H1 (cell line): ENCODE results near the gene BIVM. TPM values are rescaled to one million over a fixed set of nuclear protein-coding genes. Genes with fewer than 3 reads are reported as not detected.

Experiments used
- CTCF ChIA-PET: fragments of 300-600 bp; sonication (Branson Sonifier 250); formaldehyde crosslinking; loops from one replicate; lab custom pipeline; 2021; ENCODE audit not compliant: partially characterized antibody; lab: Charles Lee
- POLR2A ChIA-PET: fragments of 300-600 bp; sonication (Branson Sonifier 250); formaldehyde crosslinking; loops from one replicate; lab custom pipeline; 2021; ENCODE audit warnings: inconsistent platforms; ENCODE audit not compliant: partially characterized antibody; lab: Charles Lee
- DNase-seq, 2 experiments: peaks; one replicate each; pipeline versions ENCODE4 v3.0.0 to v3.0.0-alpha.2; 2010 to 2022; ENCODE audit warnings: low spot score in 2 of 2, low read depth in 1 of 2, mixed read lengths in 1 of 2
- FAIRE-seq: peaks from 2 replicates; lab custom pipeline; 2011; peaks lifted over from hg19 to GRCh38; lab: Jason Lieb, UNC
- H2AFZ ChIP-seq: 2 replicates; pipeline ENCODE4 v1.8.1; 2012; ENCODE audit warnings: low read length, inconsistent platforms
- H2AK5ac ChIP-seq: 2 replicates; pipeline ENCODE4 v1.6.1; 2013; ENCODE audit warnings: low read depth, low read length
- H2BK120ac ChIP-seq: replicated peaks from 2 replicates; pipeline ENCODE3; 2013; ENCODE audit warnings: low read depth, low read length, inconsistent platforms
- H2BK12ac ChIP-seq: 2 replicates; pipeline ENCODE4 v1.6.1; 2013; ENCODE audit warnings: low read depth, low read length
- H2BK15ac ChIP-seq: 2 replicates; pipeline ENCODE4 v1.6.1; 2013; ENCODE audit warnings: low read length
- H2BK20ac ChIP-seq: 2 replicates; pipeline ENCODE4 v1.6.1; 2013; ENCODE audit warnings: low read length
- H2BK5ac ChIP-seq: 2 replicates; pipeline ENCODE4 v1.6.1; 2013; ENCODE audit warnings: low read depth, low read length
- H3K14ac ChIP-seq: 2 replicates; pipeline ENCODE4 v1.6.1; 2013; ENCODE audit warnings: inconsistent platforms; ENCODE audit not compliant: insufficient read length
- H3K18ac ChIP-seq: 2 replicates; pipeline ENCODE4 v1.6.1; 2013; ENCODE audit warnings: low read length; ENCODE audit errors: extremely low read depth
- H3K23ac ChIP-seq: 2 replicates; pipeline ENCODE4 v1.6.1; 2013; ENCODE audit warnings: inconsistent platforms; ENCODE audit not compliant: insufficient read length
- H3K23me2 ChIP-seq: 2 replicates; pipeline ENCODE4 v1.6.1; 2013; ENCODE audit warnings: low read depth, low read length
- H3K27ac ChIP-seq: 2 replicates; pipeline ENCODE4 v1.6.1; 2011; ENCODE audit warnings: low read depth, low read length, inconsistent platforms
- H3K27me3 ChIP-seq, 4 experiments: replicated peaks in 1 of 4; 1 replicate in 1 of 4; 2 replicates in 3 of 4; pipeline versions ENCODE4 v1.6.1 to v1.8.1; 2011 to 2013; ENCODE audit warnings: low read length in 3 of 4, mild to moderate bottlenecking in 3 of 4, inconsistent platforms in 2 of 4, mixed read lengths in 2 of 4, moderate library complexity in 1 of 4; ENCODE audit not compliant: control insufficient read depth in 3 of 4, insufficient read depth in 3 of 4; ENCODE audit errors: extremely low read depth in 1 of 4
- H3K36me3 ChIP-seq, 4 experiments: 2 replicates each; pipeline versions ENCODE4 v1.6.1 to v1.8.1; 2011 to 2013; ENCODE audit warnings: mild to moderate bottlenecking in 4 of 4, low read length in 3 of 4, moderate library complexity in 2 of 4, control low read depth in 1 of 4, inconsistent platforms in 1 of 4; ENCODE audit not compliant: insufficient read depth in 4 of 4, control insufficient read depth in 2 of 4
- H3K4ac ChIP-seq: replicated peaks from 2 replicates; pipeline ENCODE3; 2013; ENCODE audit warnings: low read length, low read depth, mixed read lengths, inconsistent platforms; ENCODE audit not compliant: insufficient read length
- H3K4me1 ChIP-seq, 4 experiments: replicated peaks in 1 of 4; 1 replicate in 1 of 4; 2 replicates in 3 of 4; pipeline versions ENCODE4 v1.6.1 to v1.8.1; 2011 to 2013; ENCODE audit warnings: low read length in 3 of 4, inconsistent platforms in 2 of 4, mixed read lengths in 1 of 4; ENCODE audit not compliant: insufficient read depth in 4 of 4, control insufficient read depth in 3 of 4
- H3K4me2 ChIP-seq, 2 experiments: 2 replicates each; pipeline versions ENCODE4 v1.6.1 to v1.8.1; 2011 to 2013; ENCODE audit warnings: low read depth in 2 of 2, low read length in 2 of 2, control low read depth in 1 of 2, inconsistent platforms in 1 of 2, mild to moderate bottlenecking in 1 of 2; ENCODE audit not compliant: insufficient read depth in 1 of 2
- H3K4me3 ChIP-seq, 4 experiments: fragments of 200-600, 300-600 bp in 1 of 4; sonication (generic), shearing (Covaris generic), sonication (Bioruptor Twin) in 1 of 4; 2 replicates each; pipeline versions ENCODE4 v1.5.1 to v1.8.1; 2011 to 2016; ENCODE audit warnings: low read length in 4 of 4, low read depth in 3 of 4, control low read depth in 2 of 4, inconsistent platforms in 2 of 4, mild to moderate bottlenecking in 2 of 4, mixed read lengths in 1 of 4, moderate library complexity in 1 of 4; ENCODE audit not compliant: insufficient read depth in 2 of 4; ENCODE audit errors: extremely low read depth in 1 of 4
- H3K56ac ChIP-seq: replicated peaks from 2 replicates; pipeline ENCODE3; 2013; ENCODE audit warnings: low read depth, mild to moderate bottlenecking, mixed read lengths, low read length, inconsistent platforms; ENCODE audit not compliant: insufficient read length
- H3K79me1 ChIP-seq: 2 replicates; pipeline ENCODE4 v1.6.1; 2013; ENCODE audit warnings: low read depth, low read length, control low read depth
- H3K79me2 ChIP-seq, 2 experiments: 2 replicates each; pipeline versions ENCODE4 v1.6.1 to v1.8.1; 2012 to 2013; ENCODE audit warnings: low read length in 2 of 2, mild to moderate bottlenecking in 2 of 2, inconsistent platforms in 1 of 2; ENCODE audit not compliant: insufficient read depth in 2 of 2, control insufficient read depth in 1 of 2
- H3K9ac ChIP-seq, 4 experiments: replicated peaks in 1 of 4; 1 replicate in 1 of 4; 2 replicates in 3 of 4; pipeline versions ENCODE4 v1.6.1 to v1.8.1; 2011 to 2013; ENCODE audit warnings: low read depth in 3 of 4, low read length in 3 of 4, control low read depth in 2 of 4, mild to moderate bottlenecking in 2 of 4, moderate library complexity in 2 of 4, inconsistent platforms in 1 of 4; ENCODE audit errors: extremely low read depth in 1 of 4
- H3K9me3 ChIP-seq, 2 experiments: 2 replicates each; pipeline versions ENCODE4 v1.6.1 to v1.8.1; 2012 to 2013; ENCODE audit warnings: mild to moderate bottlenecking in 2 of 2, moderate library complexity in 2 of 2, control low read depth in 1 of 2, inconsistent platforms in 1 of 2, low read depth in 1 of 2, low read length in 1 of 2, mixed read lengths in 1 of 2; ENCODE audit not compliant: insufficient read depth in 2 of 2
- H4K20me1 ChIP-seq, 2 experiments: replicated peaks in 1 of 2; 2 replicates each; pipeline versions ENCODE3 to v1.8.1; 2011 to 2013; ENCODE audit warnings: inconsistent platforms in 2 of 2, low read length in 2 of 2, mild to moderate bottlenecking in 1 of 2; ENCODE audit not compliant: insufficient read depth in 2 of 2, control insufficient read depth in 1 of 2
- H4K5ac ChIP-seq: 2 replicates; pipeline ENCODE4 v1.6.1; 2013; ENCODE audit warnings: low read length, low read depth, mixed read lengths, inconsistent platforms; ENCODE audit not compliant: insufficient read length
- H4K8ac ChIP-seq: 2 replicates; pipeline ENCODE4 v1.8.0; 2013; ENCODE audit warnings: mild to moderate bottlenecking, moderate library complexity, low read length, inconsistent platforms; ENCODE audit not compliant: insufficient read depth; ENCODE audit errors: extremely low read depth
- H4K91ac ChIP-seq: replicated peaks from 2 replicates; pipeline ENCODE3; 2013; ENCODE audit warnings: low read length, mixed read lengths, inconsistent platforms; ENCODE audit not compliant: insufficient read length
- BRCA1 ChIP-seq: IDR thresholded peaks from 2 replicates; pipeline ENCODE4 v1.6.1; 2012; ENCODE audit warnings: low read depth, low read length, improper control_type of control experiment
- CREB1 ChIP-seq: IDR thresholded peaks from 2 replicates; pipeline ENCODE4 v1.6.1; 2012; ENCODE audit warnings: inconsistent platforms
- EGR1 ChIP-seq: IDR thresholded peaks from 2 replicates; pipeline ENCODE4 v1.6.1; 2011; ENCODE audit warnings: low read depth, low read length, borderline replicate concordance
- FOSL1 ChIP-seq: IDR thresholded peaks from 2 replicates; pipeline ENCODE4 v1.6.1; 2011; ENCODE audit warnings: mild to moderate bottlenecking, low read depth, low read length, moderate library complexity; ENCODE audit not compliant: insufficient read depth
- GTF2F1 ChIP-seq: IDR thresholded peaks from 2 replicates; pipeline ENCODE4 v1.6.1; 2012; ENCODE audit warnings: low read depth, low read length, improper control_type of control experiment, borderline replicate concordance
- MAFK ChIP-seq: IDR thresholded peaks from 2 replicates; pipeline ENCODE4 v1.6.1; 2012; ENCODE audit warnings: low read depth, mild to moderate bottlenecking, improper control_type of control experiment, low read length
- MAX ChIP-seq: IDR thresholded peaks from 2 replicates; pipeline ENCODE4 v1.6.1; 2012; ENCODE audit warnings: inconsistent platforms
- SRF ChIP-seq: IDR thresholded peaks from 2 replicates; pipeline ENCODE4 v1.6.1; 2011; ENCODE audit warnings: mild to moderate bottlenecking, low read depth, low read length, moderate library complexity
- SUZ12 ChIP-seq: fragments of 200-600 bp; sonication (generic); IDR thresholded peaks from 2 replicates; pipeline ENCODE4 v1.6.1; 2012; ENCODE audit warnings: mild to moderate bottlenecking, inconsistent platforms, low read length, moderate library complexity, mixed read lengths
- TEAD4 ChIP-seq: IDR thresholded peaks from 2 replicates; pipeline ENCODE4 v1.6.1; 2012; ENCODE audit warnings: low read depth, low read length, inconsistent platforms, mixed read lengths
- WGBS, 2 experiments: shearing (Covaris generic) in 1 of 2; methylation state at CpG; one replicate each; pipeline versions ENCODE4 v1.1.6 to v1.1.7; 2013 to 2015; ENCODE audit warnings: low lambda C conversion rate in 2 of 2, mixed read lengths in 2 of 2, inconsistent platforms in 1 of 2, low coverage in 1 of 2, missing lambda C conversion rate in 1 of 2; ENCODE audit not compliant: insufficient replicate concordance in 2 of 2, insufficient coverage in 1 of 2, insufficient read length in 1 of 2; ENCODE audit errors: extremely low coverage in 1 of 2, missing lambda C conversion rate in 1 of 2; 5-methylcytosine and 5-hydroxymethylcytosine counted together
- polyA plus RNA-seq, 7 experiments: library from polyadenylated mRNA; depleted of rRNA in 3 of 7; stranded (reverse) in 5 of 7; unstranded in 2 of 7; fragments of >200 nt in 5 of 7; fragments of 200-250 nt in 2 of 7; gene quantifications; 1 replicate in 5 of 7; 2 replicates in 1 of 7; 4 replicates in 1 of 7; pipeline versions ENCODE4 v1.2.1 to v1.2.3, GENCODE V29; 2011 to 2013; ENCODE audit warnings: missing spikeins in 2 of 7, mixed read lengths in 2 of 7
- total RNA-seq: library from RNA; stranded (reverse); fragmentation: NEBNext Ultra II Directional; extraction: Animal tissue kit (Norgen Biotek cat#: 25700); gene quantifications from 2 replicates; pipeline ENCODE4 v1.2.1, GENCODE V29; 2021
- TF ChIP-seq, protein P1 (sequence below): IDR thresholded peaks from 2 replicates; pipeline ENCODE4 v1.6.1; 2012; ENCODE audit warnings: inconsistent platforms
- TF ChIP-seq, protein P2 (sequence below), 3 experiments: IDR thresholded peaks; 1 replicate in 2 of 3; 2 replicates in 1 of 3; pipeline versions ENCODE4 v1.5.1 to v1.6.1; 2011; ENCODE audit warnings: low read length in 3 of 3, mild to moderate bottlenecking in 3 of 3, inconsistent platforms in 2 of 3, low read depth in 1 of 3, moderate library complexity in 1 of 3; ENCODE audit not compliant: insufficient read depth in 1 of 3; ENCODE audit errors: control extremely low read depth in 1 of 3

Gene BIVM
- total and polyA plus RNA-seq, 2 of the 8 experiments (the other 6 are each of a cell fraction or from before 2014, with no cell fraction given), result 1.8 to 5.5 TPM

GRCh38 chr13:102872131-102872530 lies 73.2 kb downstream of the BIVM start:
- POLR2A ChIA-PET, result no interaction called here
- TF ChIP-seq GTF2F1, result no peak
- TF ChIP-seq BRCA1, result no peak
- no peak for TF ChIP-seq FOSL1
- TF ChIP-seq, protein P1, sequence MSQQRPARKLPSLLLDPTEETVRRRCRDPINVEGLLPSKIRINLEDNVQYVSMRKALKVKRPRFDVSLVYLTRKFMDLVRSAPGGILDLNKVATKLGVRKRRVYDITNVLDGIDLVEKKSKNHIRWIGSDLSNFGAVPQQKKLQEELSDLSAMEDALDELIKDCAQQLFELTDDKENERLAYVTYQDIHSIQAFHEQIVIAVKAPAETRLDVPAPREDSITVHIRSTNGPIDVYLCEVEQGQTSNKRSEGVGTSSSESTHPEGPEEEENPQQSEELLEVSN, result no peak
- no peak for TF ChIP-seq CREB1
- TF ChIP-seq SRF, result no peak
- TF ChIP-seq MAFK, result no peak
- TF ChIP-seq SUZ12, result no peak
- TF ChIP-seq EGR1, result no peak
- no peak for TF ChIP-seq MAX
- no peak for TF ChIP-seq TEAD4
- TF ChIP-seq, protein P2, sequence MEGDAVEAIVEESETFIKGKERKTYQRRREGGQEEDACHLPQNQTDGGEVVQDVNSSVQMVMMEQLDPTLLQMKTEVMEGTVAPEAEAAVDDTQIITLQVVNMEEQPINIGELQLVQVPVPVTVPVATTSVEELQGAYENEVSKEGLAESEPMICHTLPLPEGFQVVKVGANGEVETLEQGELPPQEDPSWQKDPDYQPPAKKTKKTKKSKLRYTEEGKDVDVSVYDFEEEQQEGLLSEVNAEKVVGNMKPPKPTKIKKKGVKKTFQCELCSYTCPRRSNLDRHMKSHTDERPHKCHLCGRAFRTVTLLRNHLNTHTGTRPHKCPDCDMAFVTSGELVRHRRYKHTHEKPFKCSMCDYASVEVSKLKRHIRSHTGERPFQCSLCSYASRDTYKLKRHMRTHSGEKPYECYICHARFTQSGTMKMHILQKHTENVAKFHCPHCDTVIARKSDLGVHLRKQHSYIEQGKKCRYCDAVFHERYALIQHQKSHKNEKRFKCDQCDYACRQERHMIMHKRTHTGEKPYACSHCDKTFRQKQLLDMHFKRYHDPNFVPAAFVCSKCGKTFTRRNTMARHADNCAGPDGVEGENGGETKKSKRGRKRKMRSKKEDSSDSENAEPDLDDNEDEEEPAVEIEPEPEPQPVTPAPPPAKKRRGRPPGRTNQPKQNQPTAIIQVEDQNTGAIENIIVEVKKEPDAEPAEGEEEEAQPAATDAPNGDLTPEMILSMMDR (IDR thresholded peaks at IDR 0.05; ENCODE audit: control extremely low read depth in 1 of 3, insufficient read depth in 1 of 3, low read depth in 1 of 3, low read length in 3 of 3), result no peak

More at GRCh38 chr13:102872131-102872530, 73.2 kb downstream of the BIVM start:
- Histone ChIP-seq H4K91ac (no peak overlapping the region), H3K56ac (no peak overlapping the region), H2BK5ac (no peak overlapping the region), H3K23me2 (no peaks in the 10 kb centered on the region), H3K4ac (no peak overlapping the region), H2BK120ac (no peak overlapping the region), H3K9ac (no peak overlapping the region), H4K5ac (no peak overlapping the region), H3K14ac (no peak overlapping the region), H2BK20ac (no peak overlapping the region), H2BK15ac (no peak overlapping the region), H3K9me3 (no peaks in the 10 kb centered on the region), H3K27me3 (no peaks in the 10 kb centered on the region), H3K36me3 (peaks cover 0 to 18% (median 1%) of the 10 kb centered on the region in 4 experiments; a peak in 4 of 8 replicates), H3K23ac (no peak overlapping the region), H2AK5ac (no peak overlapping the region), H2BK12ac (no peak overlapping the region), H2AFZ (no peak overlapping the region), H3K79me2 (no peaks in the 10 kb centered on the region), H3K18ac (no peak overlapping the region), H3K27ac (no peak overlapping the region), H3K4me2 (no peak overlapping the region), H4K8ac (no peak overlapping the region), H3K79me1 (no peaks in the 10 kb centered on the region), H3K4me1 (peaks cover 2 to 5% (median 3%) of the 10 kb centered on the region in 4 experiments; a peak in 5 of 7 replicates), H4K20me1 (no peaks in the 10 kb centered on the region), H3K4me3 (no peak overlapping the region)
- no peak for DNase-seq
- WGBS, 2 experiments, result 95 to 100% methylated on average over 2 to 7 of the region's 7 CpGs
- CTCF ChIA-PET, result interaction anchor here (1.0 to 3.0 kb wide), 3 partner anchors 27 to 43 kb away, joined by 4 to 23 read pairs (median 7); no protein-coding TSS in a partner anchor
- FAIRE-seq, result no peak
